ENCODE measurements around the gene DHRS12.
"Not testable (repeated sequence)": the region's sequence is repeated elsewhere in the genome, so short reads cannot be mapped to it uniquely, and the experiment has no call there.

DHRS12 gene

DNA sequence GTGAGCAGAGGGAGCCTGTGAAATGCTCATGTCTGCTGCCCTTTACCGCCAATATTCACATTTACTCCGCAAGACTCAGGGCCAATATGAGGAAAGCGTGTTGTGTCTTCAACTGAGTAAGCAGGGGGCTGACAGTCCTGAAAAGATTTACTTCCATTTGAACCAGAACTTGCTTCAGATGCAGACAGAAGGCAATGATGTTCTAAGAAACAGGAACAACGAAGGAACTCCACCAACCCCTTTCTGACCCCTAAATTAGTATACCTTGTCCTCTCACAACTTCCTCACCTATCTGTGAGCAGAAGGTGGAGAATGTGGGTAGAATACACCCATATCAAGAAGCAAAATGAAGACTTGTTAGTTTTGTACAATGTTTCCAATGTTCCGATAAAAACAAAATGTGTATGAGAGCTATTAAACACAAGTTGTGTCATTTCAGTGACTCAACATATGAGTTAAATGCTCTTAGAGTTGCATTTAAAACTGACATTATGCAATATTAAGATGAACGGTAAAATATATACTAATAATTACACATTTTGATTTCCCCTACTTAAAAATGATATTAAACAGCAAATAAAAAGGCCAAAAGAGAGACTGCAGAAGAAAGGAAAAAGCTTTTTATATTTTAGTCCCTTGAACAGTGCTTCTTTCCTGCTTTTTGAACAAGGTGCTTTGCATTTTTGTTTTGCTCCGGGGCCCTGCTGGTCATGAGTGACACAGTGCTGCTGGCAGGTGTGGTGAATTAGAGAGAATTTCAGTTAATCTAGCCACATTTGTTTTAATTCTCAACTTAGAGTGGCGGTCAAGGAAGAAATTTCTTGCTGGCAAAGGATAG is 25.0 kb upstream of the DHRS12 start:
- no peak for FAIRE-seq

DNA sequence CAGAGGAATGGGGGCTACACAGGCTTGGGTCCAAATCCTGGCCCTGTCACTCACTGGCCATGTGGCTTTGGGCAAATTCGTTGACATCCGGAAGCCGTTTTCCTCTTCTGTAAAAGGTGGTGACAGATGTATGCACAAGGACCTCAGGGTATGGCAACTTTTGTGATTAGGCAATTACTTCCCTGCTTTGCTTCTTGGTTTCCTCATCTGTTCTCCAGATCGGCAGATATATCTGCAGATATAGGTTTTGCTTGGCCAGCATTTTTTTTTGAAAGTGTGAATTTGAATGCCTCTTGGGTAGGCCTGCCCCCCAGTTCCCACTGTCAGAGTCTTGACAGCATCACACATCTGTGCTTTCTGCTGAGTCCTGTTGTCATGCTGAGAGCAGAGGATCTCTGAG is 23.3 kb upstream of the DHRS12 start:
- FAIRE-seq (no peak), DNase-seq (ENCODE audit: insufficient read length, low spot score) (no peak)

More for the DNA sequence above, 25.0 kb upstream of the DHRS12 start:
- DNase-seq (ENCODE audit: insufficient read length, low spot score), result no peak

DNA sequence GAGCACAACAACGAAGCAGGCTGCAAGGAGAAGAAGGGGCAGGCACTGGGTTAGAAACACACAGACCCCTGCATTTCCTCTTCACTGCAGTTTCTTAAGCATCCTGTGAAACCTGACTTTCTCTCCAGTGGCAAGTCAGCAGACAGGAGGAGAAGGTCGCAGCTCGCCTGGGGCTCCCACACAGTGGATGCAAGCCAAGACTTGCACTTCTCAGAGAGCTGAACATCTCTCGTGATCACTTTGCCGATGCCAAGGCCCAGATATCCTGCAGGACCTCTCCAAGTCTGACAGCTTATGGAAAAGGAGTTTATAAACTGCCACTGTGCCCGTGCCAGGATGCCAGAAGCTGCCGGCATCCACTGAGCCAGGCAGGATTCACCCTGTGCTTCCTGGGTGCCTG is 22.6 kb upstream of the DHRS12 start:
- FAIRE-seq, result no peak
- DNase-seq (ENCODE audit: insufficient read length, low spot score), result no peak

DNA sequence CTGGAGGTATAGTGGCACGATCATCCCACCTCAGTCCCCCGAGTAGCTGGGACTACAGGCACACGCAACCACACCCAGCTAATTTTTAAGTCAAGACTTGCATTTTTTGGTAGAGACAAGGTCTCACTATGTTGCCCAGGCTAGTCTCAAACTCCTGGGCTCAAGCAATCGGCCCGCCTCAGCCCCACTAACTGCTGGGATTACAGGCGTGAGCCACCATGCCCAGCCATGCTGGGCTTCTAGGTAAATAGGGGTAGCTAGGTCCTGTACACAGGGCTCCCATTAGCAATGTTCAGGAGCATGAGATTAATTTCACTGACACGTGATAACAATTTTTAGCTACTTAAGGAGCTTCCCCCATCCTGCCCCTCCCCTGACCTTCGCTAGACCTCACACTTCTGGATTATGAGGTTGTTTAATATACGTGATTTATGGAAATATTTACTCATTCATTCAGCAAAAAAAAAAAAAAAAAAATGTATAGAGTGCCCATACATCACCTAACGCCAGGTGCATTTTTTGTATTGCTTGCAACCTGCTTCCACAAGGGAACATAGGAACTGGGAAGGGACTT is 21.8 kb upstream of the DHRS12 start:
- FAIRE-seq, result no peak

DNA sequence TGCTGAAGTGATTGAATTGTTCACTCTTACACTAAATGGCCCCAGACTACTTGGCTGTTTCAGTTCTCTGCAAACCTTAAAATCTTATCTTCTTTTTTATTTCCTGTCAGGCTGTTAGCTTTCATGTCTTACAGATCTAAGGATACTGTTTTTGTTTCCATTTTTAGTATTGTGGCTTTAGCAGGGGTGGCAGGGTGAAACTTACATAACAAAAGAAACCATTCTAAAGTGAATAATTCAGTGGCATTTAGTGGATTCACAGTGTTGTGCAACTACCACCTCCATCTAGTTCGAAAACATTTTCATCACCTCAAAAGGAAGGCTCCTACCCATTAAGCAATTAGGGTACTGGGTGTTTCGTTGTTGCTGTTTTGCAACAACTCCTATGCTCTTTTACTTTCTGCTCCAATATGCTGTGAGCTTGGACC is 21.2 kb upstream of the DHRS12 start:
- DNase-seq (ENCODE audit: insufficient read length, low spot score) (no peak), FAIRE-seq (no peak)

More for the DNA sequence above, 21.8 kb upstream of the DHRS12 start:
- DNase-seq (ENCODE audit: insufficient read length, low spot score), result no peak

DNA sequence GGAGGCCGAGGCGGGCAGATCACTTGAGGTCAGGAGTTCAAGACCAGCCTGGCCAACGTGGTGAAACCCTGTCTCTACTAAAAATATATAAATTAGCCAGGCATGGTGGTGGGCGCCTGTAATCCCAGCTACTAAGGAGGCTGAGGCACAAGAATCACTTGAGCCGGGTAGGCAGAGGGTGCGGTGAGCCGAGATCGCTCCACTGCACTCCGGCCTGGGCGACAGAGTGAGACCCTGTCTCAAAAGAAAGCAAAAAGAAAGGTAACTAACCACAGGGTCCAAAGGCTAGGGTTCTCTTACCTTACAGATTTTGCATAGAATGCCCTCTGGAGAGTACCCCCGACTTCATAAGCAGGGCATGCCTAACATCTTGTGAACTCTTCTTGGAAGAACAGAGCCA is 20.7 kb upstream of the DHRS12 start:
- not testable (repeated sequence) for FAIRE-seq; DNase-seq (ENCODE audit: insufficient read length, low spot score)

DNA sequence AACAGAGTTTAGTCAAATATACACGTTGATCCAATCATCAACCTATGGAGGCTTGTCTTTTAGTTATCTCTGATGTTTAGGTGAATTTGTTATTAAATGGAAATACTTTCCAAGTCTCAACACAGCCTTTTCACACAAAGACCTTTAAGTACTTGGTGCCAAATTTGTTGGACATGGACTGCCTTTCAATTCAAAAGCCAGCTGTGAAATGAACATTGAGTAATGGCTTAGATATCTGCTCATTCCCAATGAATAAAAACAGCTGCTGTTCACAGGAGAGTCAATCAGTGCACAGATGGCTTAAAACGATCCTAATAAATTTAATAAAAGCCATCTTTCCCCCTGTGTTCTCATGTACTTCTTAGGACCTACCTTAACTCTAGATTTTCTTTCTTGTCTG is 19.9 kb upstream of the DHRS12 start:
- FAIRE-seq (no peak), DNase-seq (ENCODE audit: insufficient read length, low spot score) (no peak)

DNA sequence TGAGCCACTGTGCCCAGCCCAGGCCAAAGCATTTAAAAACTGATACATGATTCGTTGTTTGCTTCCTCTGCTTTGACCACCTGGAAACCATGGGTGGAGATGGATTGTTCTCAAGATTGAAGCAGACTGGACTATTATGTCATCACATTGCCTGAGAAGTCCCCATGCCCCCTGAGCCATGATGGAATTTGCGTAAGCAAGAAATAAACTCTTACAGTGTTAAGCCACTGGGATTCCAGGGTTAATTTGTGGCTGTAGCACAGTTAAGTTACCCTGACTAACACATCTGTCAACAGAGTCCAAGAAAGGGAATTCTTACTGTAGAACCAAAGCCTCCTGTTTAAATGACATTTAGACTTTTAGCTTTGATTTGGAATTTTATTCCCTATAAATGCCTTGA is 19.4 kb upstream of the DHRS12 start:
- FAIRE-seq, result no peak

DNA sequence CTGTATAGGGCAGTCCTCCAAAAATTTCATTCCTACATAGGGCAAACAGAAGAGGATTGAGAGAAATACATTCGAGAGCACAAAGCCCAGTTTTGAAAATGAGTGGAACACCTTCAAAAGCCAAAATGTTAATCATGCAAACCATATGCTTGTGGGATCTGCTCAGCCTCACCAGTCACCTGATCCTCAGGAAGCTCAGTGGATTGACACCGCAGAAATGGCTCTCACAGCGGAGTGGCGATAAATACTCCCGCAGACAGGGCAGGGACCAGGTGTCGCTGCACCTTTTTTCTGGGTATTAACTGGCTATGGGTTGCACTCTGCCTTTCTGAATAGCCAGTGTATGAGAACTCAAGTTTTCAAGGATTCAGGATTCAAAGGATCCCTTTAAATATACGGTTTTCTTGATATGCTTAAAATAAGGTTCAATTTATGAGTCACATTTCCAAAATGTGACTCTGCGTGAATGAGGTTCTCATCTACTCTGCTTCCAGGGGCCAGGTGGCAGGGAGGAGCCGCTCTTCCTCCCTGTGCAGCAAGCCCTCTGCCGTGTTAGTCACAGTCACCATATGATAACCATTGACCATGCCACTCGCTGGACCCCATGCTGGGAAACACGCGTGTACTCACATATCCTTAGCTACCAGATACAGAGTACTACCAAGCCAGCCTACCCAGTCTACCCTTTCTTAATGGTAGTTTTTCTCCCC is 18.3 kb upstream of the DHRS12 start:
- DNase-seq (ENCODE audit: insufficient read length, low spot score) (no peak), FAIRE-seq (no peak)

More for the DNA sequence above, 19.4 kb upstream of the DHRS12 start:
- DNase-seq (ENCODE audit: insufficient read length, low spot score), result no peak

DNA sequence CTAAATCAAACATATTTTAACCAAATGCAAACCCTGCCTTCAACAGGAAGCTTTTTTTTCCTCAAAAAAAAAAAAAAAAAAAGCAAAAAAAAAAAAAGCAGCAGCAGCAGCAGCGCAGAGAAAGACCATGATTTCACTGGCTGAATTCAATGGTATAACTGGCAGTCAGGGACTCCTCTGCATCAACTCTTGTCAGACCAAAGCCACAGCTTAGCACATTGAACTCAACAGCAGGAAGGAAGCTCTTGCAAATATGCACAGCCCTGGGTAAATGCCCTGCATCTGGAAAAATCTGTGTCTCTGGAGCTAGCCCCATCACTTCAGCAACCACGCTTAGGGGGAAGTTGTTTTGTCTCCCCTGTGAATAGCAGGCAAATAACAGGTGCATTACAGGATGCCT is 17.6 kb upstream of the DHRS12 start:
- FAIRE-seq (no peak), DNase-seq (ENCODE audit: insufficient read length, low spot score) (no peak)

DNA sequence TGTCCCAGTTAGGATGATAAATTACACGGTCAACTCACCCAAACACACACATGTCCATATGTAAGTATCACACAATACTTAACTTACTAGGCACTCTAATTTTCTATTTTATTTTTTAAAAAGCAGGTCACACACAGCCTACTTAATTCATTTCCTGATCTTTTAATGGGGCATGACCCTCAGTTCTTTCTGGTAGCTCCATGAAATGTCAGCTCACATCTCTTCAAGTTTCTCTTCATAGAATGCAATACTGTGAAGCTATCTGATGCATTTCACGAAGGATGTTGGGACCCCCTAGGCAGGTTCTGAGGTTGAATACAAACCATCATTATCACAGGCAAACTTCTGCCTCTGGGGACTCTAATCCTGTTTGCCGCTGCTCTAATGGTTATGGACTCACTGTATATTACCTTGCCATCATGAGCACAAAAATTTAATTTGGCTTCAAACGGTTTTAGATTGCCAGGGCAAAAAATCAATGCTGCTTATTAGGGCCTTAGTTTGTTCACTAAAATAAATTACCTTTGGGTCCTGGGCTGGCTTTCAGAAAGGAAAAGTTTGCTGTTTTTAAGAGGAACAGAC is 16.1 kb upstream of the DHRS12 start:
- no peak for DNase-seq (ENCODE audit: insufficient read length, low spot score)
- FAIRE-seq, result no peak

DNA sequence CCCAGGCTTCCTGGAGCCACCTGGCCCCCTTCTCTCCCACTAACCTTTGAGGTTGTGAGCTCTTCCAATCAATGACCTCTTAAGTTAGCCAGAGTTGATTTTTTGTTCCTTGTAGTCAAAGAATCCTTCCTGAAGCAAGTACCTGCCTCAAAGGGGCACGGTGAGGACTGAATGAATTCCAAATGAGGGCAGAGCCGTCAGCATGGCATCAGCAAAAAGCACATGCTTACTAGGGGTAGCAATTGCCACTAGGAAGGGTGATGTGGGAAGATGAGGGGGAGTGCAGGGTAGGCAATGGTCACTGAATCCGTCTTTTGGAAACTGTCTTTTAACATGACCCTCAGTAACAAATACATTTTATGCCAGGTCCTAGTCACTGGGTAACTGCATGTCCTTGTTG is 15.6 kb upstream of the DHRS12 start:
- DNase-seq (ENCODE audit: insufficient read length, low spot score) (no peak), FAIRE-seq (no peak)

DNA sequence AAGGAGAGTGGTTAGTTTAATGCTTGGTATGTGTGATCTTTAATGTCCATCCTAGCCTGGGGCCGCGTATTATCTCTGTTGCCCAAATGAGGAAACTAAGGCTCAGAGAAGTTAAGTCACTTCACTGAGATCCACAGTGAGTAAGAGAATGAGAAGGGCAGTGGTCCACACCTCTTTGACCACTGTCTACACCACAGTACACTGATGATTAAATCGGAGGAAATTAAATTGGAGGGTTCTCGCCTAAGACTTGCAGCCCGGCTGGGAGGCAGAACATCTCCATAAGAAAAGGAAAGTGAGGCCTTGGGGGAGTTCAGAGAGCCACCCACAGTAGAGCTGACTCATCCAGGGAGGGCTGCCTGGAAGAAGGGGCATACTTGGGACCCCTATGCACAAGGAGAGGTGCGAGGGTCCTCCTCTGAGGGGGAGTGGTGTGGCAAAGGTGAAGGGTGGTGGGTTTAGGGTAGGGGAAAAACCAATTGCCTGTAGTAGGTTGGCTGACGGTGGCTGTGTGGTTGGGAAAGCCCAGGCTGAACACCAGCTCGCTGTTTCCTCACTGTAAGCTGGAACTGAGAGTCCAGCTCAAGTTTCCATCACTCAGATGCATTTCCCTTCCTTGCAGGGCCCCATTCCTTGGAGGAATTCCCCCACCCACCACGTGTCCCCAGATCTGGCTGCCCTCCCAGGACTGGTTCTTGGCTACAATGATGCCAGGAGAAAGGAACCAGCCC is 15.0 kb upstream of the DHRS12 start:
- no peak for DNase-seq (ENCODE audit: insufficient read length, low spot score)
- no peak for FAIRE-seq

DNA sequence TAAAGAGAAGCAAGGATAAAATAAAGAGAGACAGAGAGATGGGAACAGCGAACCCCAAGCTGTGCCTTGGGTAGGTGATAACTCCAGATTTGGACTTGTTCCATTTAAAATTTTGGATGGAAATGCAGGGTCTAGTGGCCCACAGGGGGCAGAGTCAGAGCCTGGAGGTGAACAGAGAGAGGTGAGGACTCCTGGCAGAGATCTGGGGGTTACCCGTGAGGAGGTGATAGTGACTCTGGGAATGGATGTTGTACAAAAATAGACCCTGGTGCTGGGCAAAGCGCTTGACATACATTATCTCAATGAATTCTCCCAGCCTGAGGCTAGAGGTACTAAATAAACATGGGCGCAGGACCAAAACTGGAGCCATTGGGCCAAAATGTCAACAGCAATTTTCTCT is 14.3 kb upstream of the DHRS12 start:
- DNase-seq (ENCODE audit: insufficient read length, low spot score) (no peak), FAIRE-seq (no peak)

DNA sequence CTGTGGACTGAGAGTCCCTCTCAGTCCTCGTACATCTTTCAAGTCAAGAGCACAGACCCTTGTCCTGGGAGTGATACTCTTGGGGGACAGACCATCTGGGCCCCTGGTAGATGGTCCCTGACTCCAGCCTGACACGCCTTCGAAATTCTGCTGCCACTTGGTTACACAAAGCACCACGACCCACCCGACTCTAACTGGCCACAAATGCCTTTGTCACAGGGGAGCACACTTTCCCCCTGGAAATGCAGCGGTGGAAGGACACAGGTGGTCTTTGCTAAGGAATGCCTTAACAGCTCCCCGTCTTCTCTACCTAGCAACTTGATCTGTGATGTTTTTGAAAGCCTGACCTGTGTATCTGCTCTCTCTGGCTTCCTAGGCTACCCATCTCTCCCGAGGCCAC is 13.8 kb upstream of the DHRS12 start:
- FAIRE-seq (no peak), DNase-seq (ENCODE audit: insufficient read length, low spot score) (no peak)

DNA sequence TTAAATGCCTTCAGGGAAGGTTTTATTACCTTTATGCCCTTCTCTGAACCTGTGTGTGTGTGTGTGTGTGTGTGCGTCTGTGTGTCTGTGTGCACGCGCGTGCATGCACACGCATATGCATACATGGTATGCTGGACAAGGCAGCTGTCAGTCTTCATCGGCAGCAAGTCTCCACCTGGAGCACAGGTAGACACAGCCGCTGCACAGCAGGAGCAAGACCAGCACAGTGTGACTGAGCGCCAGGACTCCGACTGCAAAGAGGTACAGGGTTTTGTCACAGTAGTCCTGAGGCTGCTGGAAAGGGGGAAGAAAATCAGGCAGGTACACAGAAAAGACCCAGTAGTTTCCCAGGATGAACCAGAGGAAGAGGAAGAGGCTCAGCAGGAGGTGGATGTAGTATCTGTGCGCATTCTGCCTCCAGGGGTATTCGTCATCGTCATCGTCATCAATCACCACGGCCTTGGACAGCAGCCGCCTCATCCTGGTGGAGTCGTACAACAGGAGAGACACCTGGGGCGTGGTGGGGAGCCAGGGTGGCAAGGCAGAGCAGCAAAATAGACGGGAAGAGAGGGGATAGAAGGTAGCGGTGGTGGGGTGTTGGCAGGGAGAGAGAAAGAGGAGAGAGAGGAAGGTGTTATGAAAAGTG is 12.8 kb upstream of the DHRS12 start:
- DNase-seq (ENCODE audit: insufficient read length, low spot score), result no peak
- FAIRE-seq, result no peak

DNA sequence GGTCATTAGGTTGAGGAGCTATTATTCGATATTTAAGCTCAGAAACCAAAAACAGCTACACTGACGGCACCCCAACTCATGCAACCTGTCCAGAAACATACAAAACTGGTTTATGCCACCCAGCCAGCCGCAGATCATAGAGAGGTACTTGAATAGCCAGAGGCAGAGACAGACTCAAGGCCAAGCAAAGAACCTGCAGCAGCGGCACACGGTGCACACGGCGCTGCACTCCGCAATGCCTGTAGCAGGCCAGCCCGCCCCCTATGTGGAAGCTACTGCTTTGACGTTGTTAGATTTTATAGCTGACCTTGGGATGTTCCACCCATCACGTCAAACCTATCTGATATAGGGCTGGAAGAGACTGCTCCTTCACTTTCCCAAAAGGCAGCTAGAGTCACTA is 11.9 kb upstream of the DHRS12 start:
- DNase-seq (ENCODE audit: insufficient read length, low spot score), result no peak
- FAIRE-seq, result no peak

DNA sequence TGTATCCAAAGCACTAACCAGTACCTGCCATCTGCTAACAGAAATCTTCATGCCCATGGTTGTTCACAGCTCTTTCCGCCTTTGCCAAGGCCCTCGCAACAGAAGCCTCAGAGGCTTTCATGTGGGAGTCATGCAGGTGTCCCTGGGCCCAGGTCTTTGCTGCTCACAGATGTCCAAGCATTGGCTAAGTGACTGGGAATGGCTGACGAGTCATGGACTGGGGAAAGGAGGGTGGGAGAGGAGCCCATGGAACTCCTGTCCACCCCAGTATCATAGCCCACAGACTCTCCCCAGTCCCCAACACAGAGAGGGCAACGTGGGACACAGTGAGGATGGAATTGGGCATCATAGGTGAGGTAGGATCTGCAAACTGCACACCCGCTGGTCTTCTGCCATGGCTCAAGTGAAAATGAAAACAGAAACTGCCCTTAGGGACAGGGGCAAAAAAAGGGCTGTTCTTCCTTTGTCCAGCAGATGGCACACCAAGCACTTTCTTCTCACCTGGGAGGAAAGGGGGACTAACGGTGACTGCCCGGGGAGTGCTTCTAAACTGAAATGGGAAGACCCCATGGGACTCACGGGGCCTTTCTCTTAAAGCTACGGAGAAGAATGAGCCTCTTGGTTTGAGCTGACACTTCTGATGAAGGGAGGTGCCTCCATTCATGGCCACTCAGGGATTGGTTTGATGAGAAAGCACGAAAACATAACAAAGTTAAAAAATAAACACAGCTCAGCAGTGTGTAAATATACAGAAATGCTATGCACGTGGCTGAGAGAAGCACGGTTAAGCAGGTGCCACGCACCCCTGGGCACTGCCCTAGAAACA is 11.1 kb upstream of the DHRS12 start:
- DNase-seq (ENCODE audit: insufficient read length, low spot score), result peak; percentile 65

DNA sequence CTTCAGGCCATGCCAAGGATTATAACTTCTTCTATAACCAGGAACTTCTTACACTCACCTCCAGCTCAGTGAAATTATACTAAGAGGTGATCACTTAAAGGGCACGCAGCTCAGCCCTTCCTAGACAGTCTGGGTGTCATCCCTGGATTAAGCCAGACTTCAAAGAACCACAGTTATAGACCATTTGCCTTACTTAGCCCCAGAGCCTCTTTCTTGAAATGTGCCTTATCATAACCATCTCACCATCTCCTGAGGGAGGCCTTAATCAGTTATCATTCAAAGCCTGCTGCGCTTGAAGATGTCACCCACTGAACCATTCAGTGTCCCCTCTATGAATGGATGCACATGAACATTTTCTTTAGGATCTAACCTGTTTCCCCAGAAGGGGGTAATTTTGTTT is 10.1 kb upstream of the DHRS12 start:
- FAIRE-seq (no peak), DNase-seq (ENCODE audit: insufficient read length, low spot score) (no peak)

More for the DNA sequence above, 11.1 kb upstream of the DHRS12 start:
- no peak for FAIRE-seq
